HG02884 (cell line): ENCODE data around the gene TARP.

Source experiments
- ATAC-seq: cut with Tn5 transposase; IDR thresholded peaks from one replicate; pipeline ENCODE4 v1.9.1; 2021; ENCODE audit warnings: mild to moderate bottlenecking, moderate library complexity; ENCODE audit not compliant: unreplicated experiment

Gene TARP

DNA sequence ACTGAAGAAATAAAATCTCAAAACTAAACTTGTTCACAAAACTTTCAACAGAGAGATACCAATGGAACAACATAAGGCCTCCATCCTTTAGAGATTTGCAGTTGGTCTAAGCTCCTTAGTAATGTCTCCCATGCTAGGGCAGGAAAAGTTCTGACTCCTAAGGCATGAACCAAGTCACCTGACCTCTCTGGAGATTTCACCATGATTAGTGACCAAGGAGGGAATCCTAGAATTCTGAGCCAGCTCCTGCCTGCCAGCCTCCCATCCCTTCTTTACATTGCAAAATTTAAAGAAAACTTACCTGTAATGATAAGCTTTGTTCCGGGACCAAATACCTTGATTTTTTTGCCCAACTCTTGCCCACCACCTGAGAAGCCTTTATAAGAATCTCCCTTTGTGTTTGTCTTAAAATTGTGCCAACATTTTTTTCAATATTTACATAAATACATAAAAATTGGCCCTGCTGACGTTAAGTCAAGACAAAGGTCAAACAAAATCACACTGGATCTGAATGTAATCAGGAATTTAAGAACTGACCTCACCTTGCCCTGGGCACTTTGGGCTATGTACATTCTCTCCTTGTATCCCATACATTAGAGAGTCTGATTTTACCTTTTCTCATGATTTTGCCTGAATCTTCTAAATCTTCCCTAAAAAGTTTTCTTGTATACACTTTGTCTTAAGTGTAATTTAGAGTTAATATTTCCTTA, at the start of gene TARP:
TSS of gene TARP (minus strand) at position 351 of the 710 bp plus-strand sequence.
- ATAC-seq: no peak

DNA sequence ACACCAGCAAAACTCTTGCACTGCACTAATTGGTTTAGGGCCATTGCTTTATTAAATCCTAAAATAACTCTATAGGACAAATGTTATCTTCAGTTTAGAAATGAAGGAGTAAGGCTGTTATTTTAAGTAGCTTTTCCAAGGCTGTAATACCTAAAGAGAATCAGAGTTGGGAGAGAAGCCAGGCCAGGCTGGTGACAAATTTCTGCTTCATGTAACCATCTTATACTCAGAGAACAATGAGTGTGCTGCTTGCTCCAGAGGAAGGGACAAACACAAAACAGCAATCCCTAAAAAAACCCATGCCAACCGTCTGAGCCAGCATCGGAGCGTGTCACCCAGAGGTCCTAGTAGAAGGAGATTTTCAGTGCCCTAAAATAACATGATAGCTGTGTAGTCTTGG, 49.7 kb upstream of the TARP start:
- no peak for ATAC-seq

DNA sequence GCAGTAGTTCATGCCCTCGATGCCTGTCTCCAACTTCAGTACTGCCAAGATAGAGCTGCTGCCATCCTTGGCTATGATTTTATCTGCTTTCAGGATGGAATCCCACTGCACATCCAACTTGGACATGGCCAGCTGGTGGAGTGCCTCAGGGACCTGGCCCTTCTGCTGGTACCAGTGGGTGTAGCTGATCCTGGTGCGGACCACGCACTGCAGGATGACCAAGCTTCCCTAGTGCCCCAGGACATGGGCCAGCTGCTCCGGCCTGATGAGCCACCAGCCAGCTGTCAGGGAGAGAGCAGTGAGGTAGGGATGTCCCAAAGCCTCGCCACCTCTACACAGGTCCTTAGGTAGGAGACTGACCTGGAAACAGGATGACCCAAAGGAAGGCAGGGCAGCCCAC, 49.0 kb upstream of the TARP start:
- no peak for ATAC-seq

DNA sequence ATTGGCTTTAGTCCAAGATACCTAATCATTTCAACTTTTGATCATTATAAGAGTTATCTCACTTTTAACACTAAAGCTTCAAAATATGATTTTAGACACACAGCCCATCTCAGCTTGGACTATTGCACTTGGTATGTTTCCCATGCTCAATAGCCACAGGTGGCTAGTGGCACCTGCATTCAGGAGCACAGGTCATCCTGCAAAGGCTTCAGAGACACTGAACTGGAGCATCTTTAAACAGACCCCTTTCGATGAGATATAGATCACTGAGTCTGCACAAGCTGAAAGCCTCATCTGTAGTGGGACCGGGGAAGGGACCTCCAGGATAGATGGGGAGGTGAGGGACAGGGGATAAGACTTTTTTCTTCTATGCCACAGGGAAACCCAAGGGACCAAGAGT, 48.5 kb upstream of the TARP start:
- ATAC-seq: no peak

DNA sequence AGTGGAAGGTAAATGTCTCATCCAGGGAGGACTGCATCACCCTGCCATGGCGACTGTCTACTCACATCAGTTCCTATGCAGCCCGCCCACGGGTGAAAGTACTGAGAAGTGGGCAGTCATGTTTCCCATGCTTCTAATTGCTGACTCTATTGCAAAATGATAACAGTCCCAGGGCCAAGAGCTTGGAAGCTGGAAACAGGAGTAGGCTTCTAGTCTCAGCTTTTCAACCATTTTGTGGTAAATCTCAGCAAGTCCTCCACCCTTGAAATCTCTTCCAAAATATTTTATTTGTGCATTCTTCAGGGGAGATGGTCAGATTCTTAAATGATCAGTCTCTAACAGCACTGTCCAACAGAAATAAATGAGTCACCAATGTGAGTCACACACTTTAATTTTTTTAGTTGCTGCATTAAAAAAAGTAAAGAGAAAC, 48.1 kb upstream of the TARP start:
- no peak for ATAC-seq

DNA sequence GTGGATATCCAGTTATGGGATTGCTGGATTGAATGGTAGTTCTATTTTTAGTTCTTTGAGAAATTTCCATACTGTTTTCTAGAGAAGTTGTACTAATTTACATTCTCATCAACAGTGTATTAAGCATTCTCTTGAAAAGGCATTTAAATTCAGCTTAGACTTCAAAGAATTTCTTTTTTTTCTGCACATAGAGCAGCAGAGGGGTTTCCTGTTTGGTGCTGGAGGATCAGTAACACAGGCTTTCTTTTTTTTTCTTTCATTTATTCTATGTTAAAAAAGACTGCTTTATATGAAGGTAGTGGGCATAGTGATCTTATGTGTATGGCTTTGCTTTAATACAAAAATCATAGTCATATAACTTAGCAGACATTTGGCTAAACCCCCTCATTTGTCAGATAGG, 47.6 kb upstream of the TARP start:
- ATAC-seq: no peak

DNA sequence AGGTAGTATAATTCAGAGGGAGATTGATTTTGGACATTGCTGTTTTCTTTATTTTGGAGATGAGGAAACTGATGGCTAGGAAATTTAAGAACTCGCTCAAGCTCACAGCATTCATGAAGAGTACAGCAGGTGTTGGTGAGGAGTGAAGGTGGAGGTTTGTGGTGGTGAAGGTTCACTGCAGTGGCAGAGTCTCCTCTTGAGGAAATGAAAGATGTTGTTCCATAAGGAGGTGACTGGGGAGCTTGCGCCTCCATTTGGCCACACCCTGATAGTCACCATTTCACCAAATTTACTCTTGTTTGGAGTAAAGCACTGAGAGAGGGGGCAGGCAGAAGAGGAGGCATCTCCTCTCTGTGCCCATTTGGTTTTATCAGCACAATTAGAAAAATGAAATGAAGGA, 46.4 kb upstream of the TARP start:
- ATAC-seq: no peak

DNA sequence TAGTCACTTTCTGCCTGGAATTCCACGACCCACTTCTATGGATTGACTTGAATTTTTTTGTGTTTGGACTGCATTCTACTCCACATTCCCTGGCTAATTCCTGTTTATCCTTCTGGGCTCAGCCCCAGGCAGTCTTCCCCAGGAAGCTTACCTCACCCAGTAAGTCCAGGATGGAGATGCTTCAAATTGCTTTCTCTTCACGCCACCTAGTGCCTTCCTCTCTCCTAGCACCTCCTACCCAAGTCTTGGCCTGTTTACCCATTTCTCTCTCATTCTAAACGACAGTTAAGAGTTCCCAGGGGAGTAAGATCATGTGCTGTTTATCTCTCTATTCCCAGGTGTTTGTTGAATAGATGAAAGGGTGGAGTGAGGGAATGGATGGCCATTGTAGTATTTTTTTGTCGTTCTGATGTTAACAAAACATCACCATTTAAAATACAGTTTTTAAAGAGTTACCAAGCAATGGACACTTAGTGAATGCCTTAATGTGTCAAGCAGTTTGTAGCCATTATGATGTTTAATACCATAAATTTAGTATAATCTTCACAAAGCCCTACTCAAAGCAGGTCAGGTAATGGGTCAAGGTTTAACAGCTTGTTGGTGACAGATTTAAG, 45.5 kb upstream of the TARP start:
- ATAC-seq: peak; percentile 68

DNA sequence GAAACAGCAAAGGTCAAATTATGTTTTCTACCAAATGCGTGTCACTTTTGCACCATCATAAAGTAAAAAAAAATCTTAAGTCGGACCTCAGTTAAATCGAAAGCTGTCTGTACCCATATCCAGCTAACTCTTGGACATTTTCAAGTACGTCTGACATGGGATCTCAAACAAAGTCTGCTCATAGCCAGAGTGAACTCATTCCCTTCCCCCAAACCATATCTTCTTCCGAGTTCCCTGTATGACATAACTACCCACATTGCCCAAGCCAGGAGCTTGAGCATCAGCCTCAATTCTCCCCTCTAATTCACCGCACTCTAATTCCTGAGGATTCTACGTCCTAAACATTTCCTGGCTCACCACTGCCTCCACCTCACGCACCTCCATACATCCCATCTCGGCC, 44.8 kb upstream of the TARP start:
- ATAC-seq: no peak

DNA sequence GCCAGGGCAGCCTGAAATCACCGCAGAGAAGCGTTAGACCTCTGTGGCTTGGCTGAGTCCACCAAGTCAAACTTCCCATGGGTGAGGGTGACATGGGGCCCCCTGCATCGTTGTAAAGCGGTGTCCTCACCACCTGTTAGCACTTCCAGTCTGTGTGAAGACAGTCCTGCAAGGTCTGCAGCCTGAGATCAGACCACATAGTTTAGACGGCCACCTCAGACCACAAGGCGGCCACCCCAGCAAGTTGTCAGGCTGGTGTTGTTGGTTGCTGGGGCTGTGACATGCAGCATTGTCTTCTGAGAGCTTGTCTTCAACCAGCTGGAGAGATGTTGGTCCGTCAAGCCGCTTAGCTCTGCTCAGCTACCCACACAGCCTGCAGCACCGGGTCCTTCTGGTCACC, 44.1 kb upstream of the TARP start:
- no peak for ATAC-seq

DNA sequence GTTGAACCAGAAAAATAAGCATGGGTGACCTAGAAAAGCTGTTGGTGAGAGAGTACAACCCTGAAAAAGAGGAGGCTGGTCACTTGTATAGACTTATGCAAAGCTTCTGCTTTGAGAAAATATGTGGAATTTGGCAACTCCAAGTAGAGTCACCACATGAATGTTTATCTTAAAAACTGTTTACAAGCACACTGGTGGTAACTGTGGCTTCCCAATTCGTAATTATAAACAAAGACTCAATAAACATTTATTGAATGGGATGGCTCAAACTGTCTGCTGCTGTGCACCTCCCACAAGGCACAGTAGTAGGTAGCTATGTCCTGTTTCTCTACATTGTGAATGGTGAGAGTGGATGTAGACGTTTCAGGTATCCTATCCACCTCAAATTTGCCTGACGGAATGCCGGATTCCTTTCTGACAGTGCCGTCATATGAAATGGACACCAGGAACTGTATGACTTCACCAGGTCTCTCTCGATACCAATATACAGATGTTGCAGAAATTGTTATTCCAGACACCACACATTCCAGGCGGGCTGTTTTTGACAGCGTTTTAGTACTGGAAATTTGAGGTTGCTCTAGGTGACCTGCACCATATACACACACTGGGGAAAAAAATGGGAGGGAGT, 43.4 kb upstream of the TARP start:
- ATAC-seq: no peak

DNA sequence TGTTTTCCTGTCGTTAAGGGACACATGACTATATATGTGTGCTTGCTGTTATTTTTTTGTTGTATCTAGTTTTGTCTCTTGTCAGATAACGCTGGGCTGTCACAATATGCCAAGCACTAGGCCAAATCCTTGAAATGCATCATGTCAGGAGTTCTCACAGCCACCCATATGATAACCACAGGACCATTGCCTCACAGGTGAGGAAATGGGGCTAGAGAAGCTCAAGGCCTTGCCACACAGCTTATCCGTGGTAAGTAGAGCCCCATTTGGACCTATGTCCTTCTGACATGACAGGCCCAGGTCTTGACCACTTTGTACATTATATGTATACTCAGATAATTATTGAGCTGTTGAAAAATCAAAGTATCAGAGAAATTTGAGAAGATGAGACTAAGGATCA, 42.0 kb upstream of the TARP start:
- no peak for ATAC-seq

DNA sequence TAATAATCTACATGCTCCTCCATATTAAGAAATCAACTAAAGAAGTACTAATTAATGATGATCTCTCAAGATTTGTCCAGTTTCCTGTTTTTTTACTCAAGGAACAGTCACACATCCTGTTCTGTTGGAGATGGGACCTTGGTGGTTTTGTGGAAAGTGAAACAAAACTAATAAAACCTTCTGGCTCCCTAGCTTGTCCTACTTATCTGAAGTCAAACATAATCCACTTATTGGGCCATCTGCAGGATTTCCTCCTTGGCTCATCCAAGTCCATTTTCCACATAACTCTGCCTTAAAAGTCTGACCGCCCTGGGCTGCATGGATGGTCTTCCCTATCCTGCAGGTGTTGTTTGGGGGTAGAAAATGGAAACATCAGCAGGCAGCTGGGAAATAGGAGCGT, 39.4 kb upstream of the TARP start:
- ATAC-seq: no peak

DNA sequence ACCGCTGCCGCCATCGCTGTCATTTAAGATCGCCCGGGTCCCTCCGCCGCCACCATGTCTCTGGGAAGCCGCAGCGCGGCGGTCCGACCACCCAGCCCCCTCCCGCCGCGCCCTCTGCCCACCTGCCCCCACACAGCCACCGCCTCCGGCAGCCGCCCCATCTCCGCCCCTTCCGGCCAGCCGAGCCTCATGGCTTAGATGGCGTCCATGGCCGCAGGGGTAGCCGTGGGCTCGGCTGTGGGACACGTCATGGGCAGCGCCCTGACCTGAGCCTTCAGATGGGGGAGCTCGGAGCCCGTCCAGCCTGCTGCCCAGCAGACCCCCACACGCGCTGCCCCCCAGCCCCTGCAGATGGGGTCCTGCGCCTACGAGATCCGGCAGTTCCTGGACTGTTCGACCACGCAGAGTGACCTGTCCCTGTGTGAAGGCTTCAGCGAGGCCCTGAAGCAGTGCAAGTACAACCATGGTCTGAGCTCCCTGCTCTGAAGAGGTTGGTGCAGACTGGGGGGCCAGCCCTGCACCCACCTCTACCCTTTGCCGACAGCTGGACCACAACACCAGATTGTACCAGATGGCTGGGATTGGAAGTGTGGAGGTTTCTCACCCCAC, 38.0 kb upstream of the TARP start:
- ATAC-seq: peak; percentile 67

DNA sequence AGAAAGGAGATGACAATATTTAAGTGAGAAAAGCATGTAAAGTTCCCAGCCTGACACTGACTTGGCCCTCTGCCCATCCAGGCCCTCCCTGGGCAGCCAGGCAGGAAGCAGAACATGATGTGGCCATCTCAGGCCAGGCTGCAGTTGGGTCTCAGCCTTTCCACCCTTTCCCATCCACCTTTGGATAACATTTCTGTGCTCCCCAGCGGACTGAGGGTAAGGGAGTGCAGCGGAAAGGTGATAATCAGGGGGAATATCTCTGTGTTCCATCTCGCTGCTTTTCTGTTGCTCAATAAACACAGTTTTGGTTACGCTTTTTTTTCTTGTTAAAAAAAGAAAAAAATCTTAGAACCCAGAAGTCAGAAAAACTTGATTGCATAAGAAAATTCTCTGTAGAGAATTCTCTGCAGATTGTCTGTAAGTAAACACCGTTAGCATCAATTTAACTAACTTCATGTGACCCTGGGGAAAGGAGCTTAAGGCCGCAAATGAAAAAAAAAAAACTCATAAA, 37.2 kb upstream of the TARP start:
- ATAC-seq: no peak

DNA sequence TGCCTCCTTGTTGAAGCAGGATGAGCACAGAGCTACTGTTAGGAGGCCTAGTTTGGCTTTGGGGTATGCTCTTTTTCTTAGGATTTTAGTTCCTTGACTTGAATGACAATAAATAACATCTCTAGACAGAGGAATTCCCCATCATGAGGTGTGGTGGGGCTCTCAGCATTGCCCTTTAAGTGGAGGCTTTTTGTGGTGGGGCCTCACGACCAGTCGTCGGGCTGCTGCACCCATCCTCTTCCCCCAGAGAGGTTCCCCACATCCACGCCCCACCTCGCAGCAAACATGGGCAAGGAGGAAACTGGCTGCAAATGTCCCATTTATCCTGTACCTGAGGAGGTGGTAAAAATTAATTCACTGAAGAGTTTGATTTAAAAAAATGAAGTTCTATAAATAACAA, 36.1 kb upstream of the TARP start:
- no peak for ATAC-seq

DNA sequence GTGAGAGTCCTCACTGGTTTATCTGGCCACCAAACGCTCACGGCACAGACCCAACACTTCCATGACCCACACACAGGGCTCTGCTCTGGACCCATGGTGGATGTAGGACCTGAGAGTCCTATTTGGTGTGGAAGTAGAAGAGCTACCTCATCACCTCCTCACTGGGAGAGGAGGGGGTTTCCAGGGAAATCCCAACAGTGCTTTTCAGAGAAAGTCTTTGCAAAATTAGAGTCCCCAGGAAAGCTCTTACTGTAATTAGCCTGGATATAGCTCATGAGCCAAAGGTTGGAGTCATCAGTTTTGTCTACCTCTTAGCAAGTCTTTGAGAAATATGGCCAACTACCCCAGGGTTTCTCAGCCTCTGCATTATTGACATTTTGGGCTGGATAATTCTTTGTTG, 34.7 kb upstream of the TARP start:
- ATAC-seq: no peak

DNA sequence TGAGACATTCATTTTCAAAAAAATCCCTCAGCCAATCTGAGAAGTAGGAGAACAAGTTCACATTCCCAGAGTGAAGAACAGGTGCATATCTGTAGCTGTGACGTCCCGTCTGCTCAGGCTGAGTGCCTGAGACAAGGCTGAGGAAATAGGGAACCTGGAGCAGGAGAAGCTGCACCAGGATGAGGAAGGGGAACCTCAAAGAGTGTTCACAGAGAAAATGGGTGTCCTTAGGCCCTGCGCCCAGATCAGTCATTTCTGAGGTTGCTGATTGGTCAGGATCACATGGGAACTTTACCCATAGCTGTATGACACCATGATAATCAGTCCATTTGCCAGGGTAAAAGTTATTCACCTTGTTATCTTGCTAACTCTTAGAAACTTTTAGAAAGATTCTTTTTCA, 34.2 kb upstream of the TARP start:
- ATAC-seq: no peak

DNA sequence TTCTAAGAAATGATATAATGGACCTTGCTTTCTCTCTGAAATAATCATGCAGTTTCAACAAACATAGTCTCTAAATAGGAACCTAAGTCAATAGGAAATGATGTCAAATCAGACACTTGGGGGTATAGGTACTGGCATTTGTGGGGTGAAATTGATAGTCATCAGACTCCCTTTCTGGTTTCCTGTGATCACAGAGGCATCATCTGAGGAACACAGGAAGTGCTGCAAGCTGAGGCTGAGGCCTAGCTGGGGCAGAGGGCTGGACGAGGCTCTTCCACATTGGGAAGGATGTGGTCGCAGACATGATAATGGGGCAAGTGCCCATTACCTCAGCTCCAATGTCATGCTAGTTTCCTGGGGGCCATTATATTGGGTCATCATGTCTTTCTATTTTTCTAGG, 33.5 kb upstream of the TARP start:
- ATAC-seq: no peak

DNA sequence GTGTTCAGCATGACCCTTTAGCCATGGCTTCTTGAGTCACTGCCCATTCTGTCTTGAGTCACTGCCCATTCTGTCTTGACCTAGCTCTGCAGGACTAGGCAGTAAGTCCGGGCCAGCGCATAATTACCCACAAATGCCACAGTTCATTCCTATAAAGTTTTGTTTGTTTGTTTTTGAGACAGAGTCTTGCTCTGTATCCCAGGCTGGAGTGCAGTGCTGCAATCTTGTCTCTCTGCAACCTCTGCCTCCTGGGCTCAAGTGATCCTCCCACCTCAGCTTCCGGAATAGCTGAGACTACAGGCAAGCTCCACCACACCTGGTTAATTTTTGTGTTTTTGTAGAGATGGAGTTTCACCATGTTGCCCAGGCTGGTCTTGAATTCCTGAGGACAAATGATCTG, 32.7 kb upstream of the TARP start:
- no peak for ATAC-seq

DNA sequence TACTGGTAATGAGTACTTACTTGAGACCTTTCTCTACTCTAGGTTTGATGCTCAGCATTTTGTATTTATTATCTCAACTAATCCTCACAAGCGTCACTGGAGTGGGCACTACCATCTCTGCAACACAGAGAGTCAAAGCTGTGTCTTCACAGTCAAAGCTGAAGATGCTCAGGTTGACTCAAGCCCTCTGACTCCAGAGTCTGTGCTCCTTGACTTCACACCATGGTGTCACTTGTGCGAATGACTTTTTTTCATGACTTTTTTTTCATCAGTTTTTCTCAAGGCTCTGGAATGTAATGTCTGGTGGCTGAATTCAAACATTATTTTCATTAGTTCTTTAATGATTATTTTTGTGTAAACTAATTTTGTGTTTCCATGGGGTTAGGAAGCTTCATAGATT, 30.4 kb upstream of the TARP start:
- ATAC-seq: no peak

DNA sequence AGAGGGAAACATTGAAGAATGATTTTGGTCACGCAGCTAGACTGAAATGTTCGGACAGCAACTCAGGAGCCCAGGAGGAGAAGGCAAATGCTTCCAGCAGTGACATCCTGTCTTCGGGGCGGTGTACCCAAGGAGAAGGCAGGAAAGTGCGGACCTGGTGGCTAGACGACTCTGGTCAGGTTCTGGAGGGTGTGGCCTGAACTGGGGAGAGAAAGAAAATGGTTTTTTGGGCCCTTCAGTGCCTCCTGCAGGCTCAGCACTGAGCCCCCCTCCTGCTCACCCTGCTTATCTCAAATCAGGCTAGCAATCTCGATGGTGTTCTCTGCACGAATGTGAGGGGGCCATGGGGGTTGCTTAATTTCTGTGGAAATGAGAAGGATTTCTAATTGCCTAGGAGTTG, 26.7 kb upstream of the TARP start:
- no peak for ATAC-seq
